GM12892 (cell line): ENCODE data around the gene DNAJC18.

Source experiments
- DNase-seq: peaks from one replicate; pipeline ENCODE4 v3.0.0; 2011; ENCODE audit not compliant: insufficient read length
- FAIRE-seq: peaks from 2 replicates; lab custom pipeline; 2011; peaks lifted over from hg19 to GRCh38; lab: Jason Lieb, UNC
- POLR2A ChIP-seq: IDR thresholded peaks from 2 replicates; pipeline ENCODE4 v1.6.1; 2011; ENCODE audit warnings: low read depth, low read length, control low read depth
- POLR2AphosphoS5 ChIP-seq: IDR thresholded peaks from 2 replicates; pipeline ENCODE4 v1.6.1; 2011; ENCODE audit warnings: low read depth, low read length, control low read depth
- TAF1 ChIP-seq: IDR thresholded peaks from 2 replicates; pipeline ENCODE4 v1.6.1; 2011; ENCODE audit warnings: low read depth, mild to moderate bottlenecking, control low read depth, low read length, borderline replicate concordance

The DNAJC18 gene

GRCh38 chr5:139474890-139475791 lies 35.8 kb upstream of the DNAJC18 start:
- no peak for TF ChIP-seq POLR2AphosphoS5
- no peak for TF ChIP-seq TAF1
- no peak for TF ChIP-seq POLR2A
- no peak for FAIRE-seq
- DNase-seq = no peak

- FAIRE-seq (no peak), DNase-seq (no peak)
- TF ChIP-seq POLR2A (no peak), POLR2AphosphoS5 (no peak), TAF1 (no peak)
Observed at GRCh38 chr5:139473565-139473964, 34.2 kb upstream of the DNAJC18 start.

- TF ChIP-seq TAF1 (no peak), POLR2AphosphoS5 (no peak), POLR2A (no peak)
- DNase-seq = no peak
- FAIRE-seq = no peak
Observed at GRCh38 chr5:139473105-139473504, 33.8 kb upstream of the DNAJC18 start.

GRCh38 chr5:139472386-139473030 lies 33.2 kb upstream of the DNAJC18 start:
- FAIRE-seq = no peak
- TF ChIP-seq POLR2A (no peak), TAF1 (no peak), POLR2AphosphoS5 (no peak)

GRCh38 chr5:139470821-139471300 lies 31.5 kb upstream of the DNAJC18 start, which contains the start of gene SMIM33:
SMIM33 (plus strand) TSS chr5:139471004; CDS start chr5:139471122, 118 bp downstream.
- peak; percentile 60 for FAIRE-seq
- no peak for TF ChIP-seq POLR2AphosphoS5
- TF ChIP-seq POLR2A = no peak
- no peak for TF ChIP-seq TAF1
- DNase-seq = no peak

More at GRCh38 chr5:139472386-139473030, 33.2 kb upstream of the DNAJC18 start:
- no peak for DNase-seq

GRCh38 chr5:139468421-139468931 lies 29.2 kb upstream of the DNAJC18 start:
- TF ChIP-seq POLR2AphosphoS5 (no peak), POLR2A (no peak), TAF1 (no peak)
- DNase-seq (no peak), FAIRE-seq (no peak)

GRCh38 chr5:139462586-139463276 lies 23.4 kb upstream of the DNAJC18 start, which contains the start of gene ECSCR:
ECSCR (minus strand) TSS chr5:139462743; CDS start chr5:139462670, 73 bp downstream.
- no peak for DNase-seq

GRCh38 chr5:139461698-139462097 lies 22.4 kb upstream of the DNAJC18 start:
- no peak for TF ChIP-seq POLR2A
- no peak for TF ChIP-seq POLR2AphosphoS5
- no peak for TF ChIP-seq TAF1
- DNase-seq (no peak), FAIRE-seq (no peak)

More at GRCh38 chr5:139462586-139463276, 23.4 kb upstream of the DNAJC18 start, which contains the start of gene ECSCR:
- TF ChIP-seq POLR2AphosphoS5 = no peak
- no peak for TF ChIP-seq TAF1
- TF ChIP-seq POLR2A = no peak
- FAIRE-seq = no peak

GRCh38 chr5:139461176-139461575 lies 21.9 kb upstream of the DNAJC18 start:
- DNase-seq (no peak), FAIRE-seq (peak; percentile 17)
- TF ChIP-seq TAF1 (no peak), POLR2AphosphoS5 (no peak), POLR2A (no peak)

GRCh38 chr5:139460455-139460854 lies 21.1 kb upstream of the DNAJC18 start:
- DNase-seq = no peak
- TF ChIP-seq TAF1 (no peak), POLR2AphosphoS5 (no peak), POLR2A (no peak)
- no peak for FAIRE-seq

- DNase-seq = no peak
- TF ChIP-seq POLR2AphosphoS5 (no peak), POLR2A (no peak), TAF1 (no peak)
- peak; percentile 74 for FAIRE-seq
Observed at GRCh38 chr5:139459451-139459934, 20.2 kb upstream of the DNAJC18 start.
